ENCODE results near the gene HLA-DOB. TPM values are rescaled to one million over a fixed set of nuclear protein-coding genes. Genes with fewer than 3 reads are reported as not detected.

The HLA-DOB gene
- total RNA-seq, 2 donors from 2014 or later, result 0.54 TPM; not detected in 1

DNA sequence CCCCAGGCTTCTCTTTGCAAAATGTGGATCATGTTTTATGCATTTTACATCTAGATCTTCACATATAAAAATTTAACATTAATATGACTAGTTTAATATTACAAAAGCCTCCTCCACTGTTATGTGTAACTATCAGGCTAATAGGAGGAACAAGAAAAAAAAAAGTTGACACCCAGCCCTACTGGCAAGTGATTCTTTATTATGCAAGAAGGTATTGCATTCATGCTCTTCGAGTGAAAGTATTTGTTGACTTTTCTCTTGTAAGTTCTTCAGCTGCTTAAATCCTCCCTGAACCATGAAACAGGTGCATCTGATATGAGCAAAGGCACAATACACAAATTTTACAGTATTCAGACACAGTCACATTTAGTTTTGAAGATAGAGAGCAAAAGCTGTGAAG is 52.8 kb downstream of the HLA-DOB start:
- ATAC-seq (ENCODE audit: insufficient number of reproducible peaks, low FRiP score, low read depth) (no peak), DNase-seq (ENCODE audit: low spot score) (no peak)
- Histone ChIP-seq H3K4me1 (ENCODE audit: control insufficient read depth in 1 of 2, low read depth in 2 of 2) (no peaks in the 10 kb centered on the region), H3K36me3 (no peaks in the 10 kb centered on the region), H3K4me3 (no peak overlapping the region), H3K27ac (no peak overlapping the region), H3K27me3 (replicated peaks; ENCODE audit: insufficient read depth) (no peaks in the 10 kb centered on the region), H3K9me3 (no peaks in the 10 kb centered on the region)
- TF ChIP-seq, protein P1, sequence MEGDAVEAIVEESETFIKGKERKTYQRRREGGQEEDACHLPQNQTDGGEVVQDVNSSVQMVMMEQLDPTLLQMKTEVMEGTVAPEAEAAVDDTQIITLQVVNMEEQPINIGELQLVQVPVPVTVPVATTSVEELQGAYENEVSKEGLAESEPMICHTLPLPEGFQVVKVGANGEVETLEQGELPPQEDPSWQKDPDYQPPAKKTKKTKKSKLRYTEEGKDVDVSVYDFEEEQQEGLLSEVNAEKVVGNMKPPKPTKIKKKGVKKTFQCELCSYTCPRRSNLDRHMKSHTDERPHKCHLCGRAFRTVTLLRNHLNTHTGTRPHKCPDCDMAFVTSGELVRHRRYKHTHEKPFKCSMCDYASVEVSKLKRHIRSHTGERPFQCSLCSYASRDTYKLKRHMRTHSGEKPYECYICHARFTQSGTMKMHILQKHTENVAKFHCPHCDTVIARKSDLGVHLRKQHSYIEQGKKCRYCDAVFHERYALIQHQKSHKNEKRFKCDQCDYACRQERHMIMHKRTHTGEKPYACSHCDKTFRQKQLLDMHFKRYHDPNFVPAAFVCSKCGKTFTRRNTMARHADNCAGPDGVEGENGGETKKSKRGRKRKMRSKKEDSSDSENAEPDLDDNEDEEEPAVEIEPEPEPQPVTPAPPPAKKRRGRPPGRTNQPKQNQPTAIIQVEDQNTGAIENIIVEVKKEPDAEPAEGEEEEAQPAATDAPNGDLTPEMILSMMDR (IDR thresholded peaks at IDR 0.05), result no peak

DNA sequence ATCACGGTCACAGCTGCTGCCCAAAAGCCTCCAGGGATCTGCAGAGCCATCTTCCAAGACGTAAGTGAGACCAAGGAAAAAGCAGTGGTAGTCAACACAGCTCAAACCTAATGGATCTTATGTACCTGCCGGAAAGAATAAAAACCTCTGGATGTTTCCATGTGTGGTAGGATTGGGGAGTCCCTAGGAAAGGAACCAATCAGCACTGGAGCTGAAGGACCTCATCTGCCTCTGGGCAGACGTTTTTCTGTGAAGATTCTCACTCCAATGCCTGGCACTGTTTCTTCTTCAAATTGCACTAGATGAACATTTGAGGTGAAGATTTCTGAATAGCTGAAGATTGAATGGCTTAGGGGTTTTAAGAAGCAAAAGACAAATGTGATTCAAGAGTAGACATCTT is 53.4 kb downstream of the HLA-DOB start, which contains the start of gene HLA-DQB2:
Gene HLA-DQB2 (minus strand): TSS at position 112 of the 400 bp plus-strand sequence. CDS start 62 bp downstream, at position 50.
- Histone ChIP-seq H3K27ac (no peak within 1 kb of the TSS), H3K27me3 (replicated peaks; ENCODE audit: insufficient read depth) (no peaks in the 10 kb centered on the region), H3K4me1 (ENCODE audit: control insufficient read depth in 1 of 2, low read depth in 2 of 2) (no peaks in the 10 kb centered on the region), H3K4me3 (no peak within 1 kb of the TSS), H3K36me3 (no peaks in the 10 kb centered on the region), H3K9me3 (no peaks in the 10 kb centered on the region)
- ATAC-seq (ENCODE audit: insufficient number of reproducible peaks, low FRiP score, low read depth) (no peak), DNase-seq (ENCODE audit: low spot score) (no peak)
- TF ChIP-seq, protein P1 (IDR thresholded peaks at IDR 0.05), result no peak

Other genes starting within 250 kb of the HLA-DOB start
- 10 to 100 TPM; 50.0 to 80.3 TPM for gene HLA-DRB1, start 227.2 kb downstream of the HLA-DOB start, total RNA-seq
- gene HLA-DQA1, start 179.6 kb downstream of the HLA-DOB start, total RNA-seq, result 10 to 100 TPM in 1 of 2 donors, 1 to 10 TPM in 1; 4.5 to 24.4 TPM
- 10 to 100 TPM in 1 of 2 donors, 1 to 10 TPM in 1; 2.0 to 11.1 TPM for gene HLA-DQB1, start 150.3 kb downstream of the HLA-DOB start, total RNA-seq
- 1 to 10 TPM in 1 of 2 donors, under 1 TPM in 1; 0.85 to 1.4 TPM for gene HLA-DQA2, start 75.6 kb downstream of the HLA-DOB start, total RNA-seq
- gene HLA-DQB2, start 53.5 kb downstream of the HLA-DOB start, total RNA-seq, result 1 to 10 TPM in 1 of 2 donors, not detected in 1; 2.4 TPM
- 10 to 100 TPM in 1 of 2 donors, 1 to 10 TPM in 1; 9.6 to 17.3 TPM for gene TAP2, start 21.7 kb upstream of the HLA-DOB start, total RNA-seq
- 10 to 100 TPM; 28.4 to 43.3 TPM for gene PSMB8, start 27.0 kb upstream of the HLA-DOB start, total RNA-seq
- gene TAP1, start 36.7 kb upstream of the HLA-DOB start, total RNA-seq, result 10 to 100 TPM; 41.6 to 46.9 TPM
- gene PSMB9, start 37.2 kb upstream of the HLA-DOB start, total RNA-seq, result 10 to 100 TPM; 24.2 to 25.7 TPM
- gene HLA-DMB, start 124.0 kb upstream of the HLA-DOB start, total RNA-seq, result 10 to 100 TPM; 13.5 to 34.4 TPM
- 10 to 100 TPM; 41.7 to 53.2 TPM for gene HLA-DMA, start 136.1 kb upstream of the HLA-DOB start, total RNA-seq
- gene BRD2, start 151.6 kb upstream of the HLA-DOB start, total RNA-seq, result 100 to 1,000 TPM; 134 to 169 TPM
- gene HLA-DOA, start 192.6 kb upstream of the HLA-DOB start, total RNA-seq, result 10 to 100 TPM in 1 of 2 donors, 1 to 10 TPM in 1; 5.8 to 19.4 TPM

All from thoracic aorta (tissue), 2 donors.